Progenitor cell of endocrine pancreas (in vitro differentiated cells): ENCODE data around the gene FAF1. TPM values are rescaled to one million over a fixed set of nuclear protein-coding genes. Genes with fewer than 3 reads are reported as not detected.
"Not testable (repeated sequence)": the region's sequence is repeated elsewhere in the genome, so short reads cannot be mapped to it uniquely, and the experiment has no call there.

Source experiments
- DNase-seq: peaks from one replicate; pipeline ENCODE4 v3.0.0; 2021; ENCODE audit warnings: low spot score; ENCODE audit not compliant: unreplicated experiment
- H3K27ac Mint-ChIP-seq: 2 replicates; pipeline ENCODE4 v1.8.0; 2021; ENCODE audit warnings: mild to moderate bottlenecking, moderate library complexity, mixed read lengths
- H3K27me3 Mint-ChIP-seq: 2 replicates; pipeline ENCODE4 v1.8.0; 2021; ENCODE audit warnings: mixed read lengths
- H3K36me3 Mint-ChIP-seq: 2 replicates; pipeline ENCODE4 v1.8.0; 2022; ENCODE audit warnings: mixed read lengths; ENCODE audit not compliant: insufficient read depth
- H3K4me1 Mint-ChIP-seq: 2 replicates; pipeline ENCODE4 v1.8.0; 2021; ENCODE audit warnings: low read depth, mixed read lengths
- H3K4me3 Mint-ChIP-seq: 2 replicates; pipeline ENCODE4 v1.8.0; 2021; ENCODE audit warnings: low read depth, mild to moderate bottlenecking, moderate library complexity, mixed read lengths
- H3K9me3 Mint-ChIP-seq: 2 replicates; pipeline ENCODE4 v1.8.0; 2021; ENCODE audit warnings: low read depth, mixed read lengths
- total RNA-seq: library from RNA; stranded (reverse); gene quantifications from 2 replicates; pipeline ENCODE4 v1.2.1, GENCODE V29; 2021
- TF ChIP-seq, protein P1 (sequence below): fragments of 200-600 bp; sonication (generic); IDR thresholded peaks from one replicate; pipeline ENCODE4 v1.5.0; 2021; ENCODE audit warnings: antibody characterized with exemption, mild to moderate bottlenecking; ENCODE audit not compliant: unreplicated experiment

Gene FAF1
- total RNA-seq, 1 donor from 2014 or later: 49.0 TPM

DNA sequence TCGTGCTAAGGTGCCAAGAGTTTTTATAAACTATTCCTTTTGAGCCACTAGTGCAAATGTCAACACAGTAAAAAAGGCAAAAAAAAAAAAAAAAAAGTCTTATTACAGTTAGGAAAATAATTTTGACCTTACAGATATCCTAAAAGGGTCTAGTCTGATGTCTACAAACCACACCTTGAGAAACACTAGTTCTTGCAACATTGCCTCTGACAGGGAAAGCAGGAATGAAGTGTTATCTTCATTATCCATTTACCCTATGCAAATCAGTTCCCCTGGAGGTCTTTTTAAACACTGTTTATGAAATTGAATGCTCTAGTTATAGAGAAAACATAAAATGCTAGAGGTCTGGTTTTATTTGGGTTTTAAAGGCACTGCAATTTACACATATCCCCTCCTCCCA, 421.6 kb downstream of the FAF1 start:
- Mint-ChIP-seq H3K9me3 (no peaks in the 10 kb centered on the region), H3K27ac (no peak overlapping the region), H3K27me3 (no peaks in the 10 kb centered on the region), H3K36me3 (no peaks in the 10 kb centered on the region), H3K4me1 (no peaks in the 10 kb centered on the region), H3K4me3 (no peak overlapping the region)
- TF ChIP-seq, protein P1, sequence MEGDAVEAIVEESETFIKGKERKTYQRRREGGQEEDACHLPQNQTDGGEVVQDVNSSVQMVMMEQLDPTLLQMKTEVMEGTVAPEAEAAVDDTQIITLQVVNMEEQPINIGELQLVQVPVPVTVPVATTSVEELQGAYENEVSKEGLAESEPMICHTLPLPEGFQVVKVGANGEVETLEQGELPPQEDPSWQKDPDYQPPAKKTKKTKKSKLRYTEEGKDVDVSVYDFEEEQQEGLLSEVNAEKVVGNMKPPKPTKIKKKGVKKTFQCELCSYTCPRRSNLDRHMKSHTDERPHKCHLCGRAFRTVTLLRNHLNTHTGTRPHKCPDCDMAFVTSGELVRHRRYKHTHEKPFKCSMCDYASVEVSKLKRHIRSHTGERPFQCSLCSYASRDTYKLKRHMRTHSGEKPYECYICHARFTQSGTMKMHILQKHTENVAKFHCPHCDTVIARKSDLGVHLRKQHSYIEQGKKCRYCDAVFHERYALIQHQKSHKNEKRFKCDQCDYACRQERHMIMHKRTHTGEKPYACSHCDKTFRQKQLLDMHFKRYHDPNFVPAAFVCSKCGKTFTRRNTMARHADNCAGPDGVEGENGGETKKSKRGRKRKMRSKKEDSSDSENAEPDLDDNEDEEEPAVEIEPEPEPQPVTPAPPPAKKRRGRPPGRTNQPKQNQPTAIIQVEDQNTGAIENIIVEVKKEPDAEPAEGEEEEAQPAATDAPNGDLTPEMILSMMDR: no peak
- no peak for DNase-seq

DNA sequence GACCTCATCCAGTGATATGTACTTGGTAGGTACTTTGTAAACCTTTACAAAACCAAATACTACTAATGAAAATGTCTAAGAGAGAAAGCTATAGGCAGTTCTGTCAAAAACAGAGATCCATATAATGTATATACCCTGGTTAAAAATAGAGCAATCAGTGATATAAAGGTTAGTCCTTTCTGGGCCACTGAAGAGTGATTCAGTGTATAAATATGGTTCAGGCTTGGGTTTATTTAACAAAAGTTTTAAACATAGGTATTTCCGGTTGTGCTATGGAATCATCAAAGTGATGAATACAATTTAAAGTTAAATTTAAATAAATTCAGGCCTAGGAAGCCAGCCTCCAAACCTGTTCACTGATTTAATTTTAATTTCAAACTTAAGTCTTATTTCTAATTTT, 428.5 kb downstream of the FAF1 start:
- no peak overlapping the region for H3K4me3 Mint-ChIP-seq
- H3K9me3 Mint-ChIP-seq: no peaks in the 10 kb centered on the region
- H3K27me3 Mint-ChIP-seq: no peaks in the 10 kb centered on the region
- peaks cover 4% of the 10 kb centered on the region for H3K36me3 Mint-ChIP-seq
- H3K27ac Mint-ChIP-seq: no peak overlapping the region
- DNase-seq: no peak
- H3K4me1 Mint-ChIP-seq: peaks cover 4% of the 10 kb centered on the region
- TF ChIP-seq, protein P1: no peak

DNA sequence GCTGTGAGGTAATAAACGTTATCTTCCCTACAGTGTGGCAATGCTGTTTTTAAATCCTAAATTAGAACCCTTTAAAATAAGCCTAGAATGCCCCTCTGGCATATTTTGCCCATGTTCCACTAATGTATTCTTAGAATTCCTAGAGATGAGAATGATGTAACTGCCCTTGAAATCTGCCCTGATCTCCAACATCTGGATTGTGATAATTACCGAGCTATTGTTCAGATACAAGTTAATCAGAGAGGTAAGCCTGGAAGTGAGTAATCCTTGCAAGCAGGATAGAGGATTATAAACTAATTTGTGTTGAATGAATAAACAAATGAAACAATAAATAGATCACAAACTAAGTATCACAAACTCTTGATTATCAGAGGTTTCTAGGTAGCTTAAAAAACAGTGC, 429.0 kb downstream of the FAF1 start:
- Mint-ChIP-seq H3K27ac (no peak overlapping the region), H3K9me3 (no peaks in the 10 kb centered on the region), H3K27me3 (no peaks in the 10 kb centered on the region), H3K36me3 (peaks cover 4% of the 10 kb centered on the region), H3K4me1 (peaks cover 4% of the 10 kb centered on the region), H3K4me3 (no peak overlapping the region)
- TF ChIP-seq, protein P1: no peak
- no peak for DNase-seq

DNA sequence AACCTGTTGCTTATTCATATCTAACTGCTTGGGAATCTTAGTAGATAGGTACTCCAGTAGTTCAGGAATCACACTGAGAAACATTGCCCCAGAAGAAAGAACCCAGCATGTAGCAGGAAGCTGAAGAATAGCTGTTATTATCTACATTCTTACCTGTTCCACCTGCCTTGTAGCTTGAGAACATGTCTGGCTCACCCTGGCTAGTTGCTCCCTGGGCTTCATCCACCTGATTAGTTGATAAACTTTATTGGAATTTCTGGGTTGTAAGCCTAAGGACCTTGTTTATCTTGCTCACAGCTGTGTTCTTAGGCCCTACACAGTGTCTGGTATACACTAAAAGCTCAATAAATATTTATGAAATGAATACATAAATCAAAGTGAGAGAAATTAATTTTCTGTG, 430.6 kb downstream of the FAF1 start:
- Mint-ChIP-seq H3K27me3 (no peaks in the 10 kb centered on the region), H3K36me3 (peaks cover 8% of the 10 kb centered on the region), H3K27ac (no peak overlapping the region), H3K4me3 (no peak overlapping the region), H3K4me1 (peaks cover 4% of the 10 kb centered on the region), H3K9me3 (no peaks in the 10 kb centered on the region)
- DNase-seq: no peak
- TF ChIP-seq, protein P1: no peak

DNA sequence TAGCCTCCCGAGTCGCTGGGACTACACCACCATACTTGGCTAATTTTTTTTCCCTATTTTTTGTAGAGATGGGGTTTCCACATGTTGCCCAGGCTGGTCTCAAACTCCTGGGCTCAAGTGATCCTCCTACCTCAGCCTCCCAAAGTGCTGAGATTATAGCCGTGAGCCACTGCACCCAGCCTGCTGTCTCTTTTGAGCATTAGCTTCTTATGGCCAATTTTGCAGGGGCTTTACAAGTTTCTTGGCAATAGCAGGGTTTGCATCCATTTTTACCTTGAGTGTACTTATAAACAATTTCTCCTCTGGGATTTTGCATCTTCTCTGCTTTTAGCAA, 432.1 kb downstream of the FAF1 start:
- not testable (repeated sequence) for H3K27me3 Mint-ChIP-seq, H3K4me1 Mint-ChIP-seq, H3K9me3 Mint-ChIP-seq, H3K4me3 Mint-ChIP-seq, DNase-seq, H3K27ac Mint-ChIP-seq
- H3K36me3 Mint-ChIP-seq: peaks cover 13% of the 10 kb centered on the region

DNA sequence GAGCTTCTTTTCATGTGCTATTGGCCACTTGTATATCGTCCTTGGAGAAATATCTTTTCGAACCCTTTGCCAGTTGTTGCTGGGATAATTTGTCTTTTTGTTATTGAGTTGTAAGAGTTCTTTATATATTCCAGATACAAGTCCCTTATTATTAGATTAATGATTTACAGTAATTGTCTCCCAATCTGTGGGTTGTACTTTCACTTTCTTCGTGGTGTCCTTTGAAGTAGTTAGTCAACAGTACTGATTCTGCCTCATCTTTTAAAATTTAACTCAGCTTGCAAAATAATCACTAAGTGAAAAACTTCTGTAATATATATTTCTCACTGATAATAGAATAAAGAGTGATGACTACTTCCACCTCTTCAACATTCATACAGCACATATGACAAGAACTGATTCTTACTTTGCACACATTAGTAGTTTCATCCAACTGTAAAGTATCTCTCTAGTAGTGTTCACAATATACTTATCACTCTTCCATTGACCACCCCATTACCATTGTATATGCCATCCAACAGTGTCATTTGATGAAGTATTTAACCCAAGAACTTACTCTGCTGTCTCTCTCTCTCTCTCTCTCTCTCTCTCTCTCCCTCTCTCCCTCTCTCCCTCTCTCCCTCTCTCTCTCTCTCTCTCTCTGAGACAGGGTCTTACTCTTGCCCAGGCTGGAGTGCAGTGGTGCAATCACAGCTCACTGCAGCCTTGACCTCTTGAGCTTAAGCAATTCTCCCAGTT, 432.6 kb downstream of the FAF1 start:
- no peaks in the 10 kb centered on the region for H3K27me3 Mint-ChIP-seq
- no peak overlapping the region for H3K4me3 Mint-ChIP-seq
- peaks cover 13% of the 10 kb centered on the region for H3K36me3 Mint-ChIP-seq
- TF ChIP-seq, protein P1: no peak
- H3K9me3 Mint-ChIP-seq: peaks cover 6% of the 10 kb centered on the region
- peaks cover 4% of the 10 kb centered on the region for H3K4me1 Mint-ChIP-seq
- H3K27ac Mint-ChIP-seq: no peak overlapping the region
- no peak for DNase-seq
